ENCODE results near the gene SSH2. TPM values are rescaled to one million over a fixed set of nuclear protein-coding genes. Genes with fewer than 3 reads are reported as not detected.

The SSH2 gene
- total RNA-seq, 1 donor from 2014 or later: 9.8 TPM

DNA sequence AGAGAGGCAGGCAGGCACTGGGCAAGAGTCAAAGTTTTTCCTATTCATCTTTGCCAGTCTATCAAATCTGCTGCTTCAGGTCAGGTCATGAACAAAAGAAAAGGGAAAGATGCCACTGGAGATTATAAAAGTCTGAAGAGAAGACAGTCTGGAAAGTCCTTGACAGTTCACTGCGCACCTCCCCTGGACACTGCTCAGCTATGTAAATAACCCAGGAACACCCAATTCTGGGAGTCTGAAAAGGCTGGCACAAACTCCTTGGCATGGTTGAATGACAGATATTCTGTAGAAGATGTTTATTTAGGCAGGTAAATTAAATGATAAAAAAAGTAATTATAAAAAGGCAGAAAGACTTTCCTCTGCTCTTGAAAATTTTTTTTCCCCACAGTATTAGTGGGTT lies 302.1 kb downstream of the SSH2 start:
- no peak for DNase-seq (ENCODE audit: low read depth)
- no peak overlapping the region for H3K4me3 ChIP-seq (ENCODE audit: low read depth, low read length)
- TF ChIP-seq, protein P1, sequence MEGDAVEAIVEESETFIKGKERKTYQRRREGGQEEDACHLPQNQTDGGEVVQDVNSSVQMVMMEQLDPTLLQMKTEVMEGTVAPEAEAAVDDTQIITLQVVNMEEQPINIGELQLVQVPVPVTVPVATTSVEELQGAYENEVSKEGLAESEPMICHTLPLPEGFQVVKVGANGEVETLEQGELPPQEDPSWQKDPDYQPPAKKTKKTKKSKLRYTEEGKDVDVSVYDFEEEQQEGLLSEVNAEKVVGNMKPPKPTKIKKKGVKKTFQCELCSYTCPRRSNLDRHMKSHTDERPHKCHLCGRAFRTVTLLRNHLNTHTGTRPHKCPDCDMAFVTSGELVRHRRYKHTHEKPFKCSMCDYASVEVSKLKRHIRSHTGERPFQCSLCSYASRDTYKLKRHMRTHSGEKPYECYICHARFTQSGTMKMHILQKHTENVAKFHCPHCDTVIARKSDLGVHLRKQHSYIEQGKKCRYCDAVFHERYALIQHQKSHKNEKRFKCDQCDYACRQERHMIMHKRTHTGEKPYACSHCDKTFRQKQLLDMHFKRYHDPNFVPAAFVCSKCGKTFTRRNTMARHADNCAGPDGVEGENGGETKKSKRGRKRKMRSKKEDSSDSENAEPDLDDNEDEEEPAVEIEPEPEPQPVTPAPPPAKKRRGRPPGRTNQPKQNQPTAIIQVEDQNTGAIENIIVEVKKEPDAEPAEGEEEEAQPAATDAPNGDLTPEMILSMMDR (IDR thresholded peaks at IDR 0.05; ENCODE audit: insufficient read depth, low read length, poor library complexity, severe bottlenecking): no peak
- no peaks in the 10 kb centered on the region for H3K27me3 ChIP-seq (ENCODE audit: control insufficient read depth, insufficient read depth, low read length)
- H3K36me3 ChIP-seq (ENCODE audit: control insufficient read depth, insufficient read depth, low read length): peaks cover 2% of the 10 kb centered on the region

- TF ChIP-seq, protein P1 (IDR thresholded peaks at IDR 0.05; ENCODE audit: insufficient read depth, low read length, poor library complexity, severe bottlenecking): no peak
- no peaks in the 10 kb centered on the region for H3K27me3 ChIP-seq (ENCODE audit: control insufficient read depth, insufficient read depth, low read length)
- H3K36me3 ChIP-seq (ENCODE audit: control insufficient read depth, insufficient read depth, low read length): no peaks in the 10 kb centered on the region
- no peak overlapping the region for H3K4me3 ChIP-seq (ENCODE audit: low read depth, low read length)
- no peak for DNase-seq (ENCODE audit: low read depth)
Measured at GRCh38 chr17:29625037-29625750, 304.8 kb downstream of the SSH2 start.

GRCh38 chr17:29624586-29624985 lies 305.4 kb downstream of the SSH2 start:
- Histone ChIP-seq H3K27me3 (ENCODE audit: control insufficient read depth, insufficient read depth, low read length) (no peaks in the 10 kb centered on the region), H3K4me3 (ENCODE audit: low read depth, low read length) (no peak overlapping the region), H3K36me3 (ENCODE audit: control insufficient read depth, insufficient read depth, low read length) (no peaks in the 10 kb centered on the region)
- DNase-seq (ENCODE audit: low read depth): no peak
- TF ChIP-seq, protein P1 (IDR thresholded peaks at IDR 0.05; ENCODE audit: insufficient read depth, low read length, poor library complexity, severe bottlenecking): no peak

DNA sequence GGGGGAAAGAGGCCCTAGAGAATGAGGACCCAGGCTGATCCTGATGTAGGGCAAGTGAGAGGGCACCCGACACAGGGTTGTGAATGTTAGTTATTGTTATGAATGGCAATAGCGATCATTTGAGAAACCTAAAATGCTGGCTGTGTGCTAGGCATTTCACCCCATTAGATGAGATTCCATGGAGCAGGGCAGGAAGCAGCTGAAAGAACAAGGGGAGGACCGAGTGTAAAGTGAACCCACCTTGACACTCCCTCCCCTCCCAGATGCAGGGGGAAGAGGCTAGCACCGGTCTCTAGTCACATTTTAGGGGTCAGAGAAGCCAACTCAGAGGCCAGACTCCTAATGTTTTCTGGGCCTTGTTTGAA lies 306.8 kb downstream of the SSH2 start:
- TF ChIP-seq, protein P1 (IDR thresholded peaks at IDR 0.05; ENCODE audit: insufficient read depth, low read length, poor library complexity, severe bottlenecking): no peak
- H3K4me3 ChIP-seq (ENCODE audit: low read depth, low read length): peak overlapping the region; percentile 79
- no peak for DNase-seq (ENCODE audit: low read depth)
- H3K27me3 ChIP-seq (ENCODE audit: control insufficient read depth, insufficient read depth, low read length): no peaks in the 10 kb centered on the region
- no peaks in the 10 kb centered on the region for H3K36me3 ChIP-seq (ENCODE audit: control insufficient read depth, insufficient read depth, low read length)

- Histone ChIP-seq H3K4me3 (ENCODE audit: low read depth, low read length) (peak within 1 kb of the TSS; percentile 79), H3K36me3 (ENCODE audit: control insufficient read depth, insufficient read depth, low read length) (no peaks in the 10 kb centered on the region), H3K27me3 (ENCODE audit: control insufficient read depth, insufficient read depth, low read length) (peaks cover 2% of the 10 kb centered on the region)
- TF ChIP-seq, protein P1 (IDR thresholded peaks at IDR 0.05; ENCODE audit: insufficient read depth, low read length, poor library complexity, severe bottlenecking): no peak
- DNase-seq (ENCODE audit: low read depth): no peak
Measured at GRCh38 chr17:29622337-29623282, 307.4 kb downstream of the SSH2 start, which contains the start of gene CORO6. Gene CORO6 (minus strand): TSS chr17:29622912. CDS start chr17:29621421, 1,491 bp downstream.

All from kidney epithelial cell (primary cell).